Measurements from ENCODE around the gene NRTN.
A peak's percentile ranks its signal among the peaks of the same experiment; 100 is the strongest.

Gene NRTN

GRCh38 chr19:5800361-5801270 lies 4.3 kb upstream of the NRTN start:
- H3K27me3 Mint-ChIP-seq = peaks cover 79% of the 10 kb centered on the region
- H3K9me3 Mint-ChIP-seq = no peaks in the 10 kb centered on the region
- CTCF ChIA-PET = interaction anchor here (1.2 kb wide), 1 partner anchor 165 kb away, joined by 3 read pairs; no protein-coding TSS in a partner anchor
- no peak overlapping the region for H3K4me3 Mint-ChIP-seq
- no peak overlapping the region for H3K27ac Mint-ChIP-seq
- no peaks in the 10 kb centered on the region for H3K36me3 Mint-ChIP-seq
- H3K4me1 Mint-ChIP-seq = peaks cover 27% of the 10 kb centered on the region
- no peak for DNase-seq

- Mint-ChIP-seq H3K4me3 (no peak overlapping the region), H3K27ac (no peak overlapping the region), H3K9me3 (no peaks in the 10 kb centered on the region), H3K27me3 (peaks cover 88% of the 10 kb centered on the region), H3K36me3 (no peaks in the 10 kb centered on the region), H3K4me1 (peaks cover 27% of the 10 kb centered on the region)
- peak; percentile 41 for DNase-seq
- CTCF ChIA-PET = interaction anchor here (1.2 kb wide), 1 partner anchor 164 kb away, joined by 3 read pairs; no protein-coding TSS in a partner anchor
Measured at GRCh38 chr19:5801796-5802619, 2.9 kb upstream of the NRTN start.

GRCh38 chr19:5803441-5803751 lies 1.5 kb upstream of the NRTN start:
- Mint-ChIP-seq H3K27ac (no peak overlapping the region), H3K9me3 (no peaks in the 10 kb centered on the region), H3K4me3 (peak overlapping the region; percentile 61), H3K27me3 (peaks cover 93% of the 10 kb centered on the region), H3K4me1 (peaks cover 27% of the 10 kb centered on the region), H3K36me3 (no peaks in the 10 kb centered on the region)
- no peak for DNase-seq
- CTCF ChIA-PET = interaction anchor here (0.5 to 2.4 kb wide), 31 partner anchors 9 to 678 kb away, joined by 3 to 45 read pairs (median 5); partner anchors contain the start of genes DENND1C, DUS3L, NDUFA11 and RANBP3

GRCh38 chr19:5803752-5804515 lies 933 bp upstream of the NRTN start:
- Mint-ChIP-seq H3K9me3 (no peaks in the 10 kb centered on the region), H3K4me1 (peaks cover 27% of the 10 kb centered on the region), H3K27me3 (peaks cover 88% of the 10 kb centered on the region), H3K36me3 (no peaks in the 10 kb centered on the region), H3K27ac (no peak overlapping the region), H3K4me3 (peak overlapping the region; percentile 65)
- peak; percentile 95 for DNase-seq
- CTCF ChIA-PET = interaction anchor here (0.5 to 2.4 kb wide), 40 partner anchors 10 to 677 kb away, joined by 3 to 45 read pairs (median 4); partner anchors contain the start of genes DENND1C, DUS3L, NDUFA11 and RANBP3

GRCh38 chr19:5805462-5806132 lies 730 bp downstream of the NRTN start:
- CTCF ChIA-PET = no interaction called here
- H3K9me3 Mint-ChIP-seq = no peaks in the 10 kb centered on the region
- peak; percentile 73 for DNase-seq
- peaks cover 72% of the 10 kb centered on the region for H3K27me3 Mint-ChIP-seq
- H3K27ac Mint-ChIP-seq = no peak overlapping the region
- peaks cover 25% of the 10 kb centered on the region for H3K4me1 Mint-ChIP-seq
- H3K4me3 Mint-ChIP-seq = peak overlapping the region; percentile 15
- H3K36me3 Mint-ChIP-seq = no peaks in the 10 kb centered on the region

GRCh38 chr19:5806133-5806489 lies 1.2 kb downstream of the NRTN start:
- CTCF ChIA-PET = interaction anchor here (1.0 to 1.2 kb wide), 2 partner anchors 21 to 216 kb away, joined by 6 read pairs; no protein-coding TSS in a partner anchor
- H3K4me1 Mint-ChIP-seq = peaks cover 25% of the 10 kb centered on the region
- no peak overlapping the region for H3K27ac Mint-ChIP-seq
- H3K4me3 Mint-ChIP-seq = no peak overlapping the region
- no peaks in the 10 kb centered on the region for H3K36me3 Mint-ChIP-seq
- no peaks in the 10 kb centered on the region for H3K9me3 Mint-ChIP-seq
- DNase-seq = no peak
- peaks cover 67% of the 10 kb centered on the region for H3K27me3 Mint-ChIP-seq

GRCh38 chr19:5806905-5807304 lies 2.0 kb downstream of the NRTN start:
- Mint-ChIP-seq H3K27me3 (peaks cover 59% of the 10 kb centered on the region), H3K36me3 (no peaks in the 10 kb centered on the region), H3K4me1 (peaks cover 23% of the 10 kb centered on the region), H3K9me3 (no peaks in the 10 kb centered on the region), H3K27ac (no peak overlapping the region), H3K4me3 (no peak overlapping the region)
- DNase-seq = no peak
- CTCF ChIA-PET = interaction anchor here (1.0 to 1.2 kb wide), 2 partner anchors 21 to 215 kb away, joined by 6 read pairs; no protein-coding TSS in a partner anchor

GRCh38 chr19:5808120-5808816 lies 3.4 kb downstream of the NRTN start:
- DNase-seq = no peak
- CTCF ChIA-PET = interaction anchor here (0.7 to 1.3 kb wide), 3 partner anchors 20 to 214 kb away, joined by 3 to 4 read pairs (median 4); partner anchors contain the start of gene NDUFA11
- Mint-ChIP-seq H3K9me3 (no peaks in the 10 kb centered on the region), H3K4me1 (peaks cover 14% of the 10 kb centered on the region), H3K36me3 (no peaks in the 10 kb centered on the region), H3K4me3 (no peak overlapping the region), H3K27me3 (peaks cover 47% of the 10 kb centered on the region), H3K27ac (no peak overlapping the region)

GRCh38 chr19:5809053-5809452 lies 4.2 kb downstream of the NRTN start:
- CTCF ChIA-PET = interaction anchor here (0.9 kb wide), 1 partner anchor 31 kb away, joined by 6 read pairs; no protein-coding TSS in a partner anchor
- H3K27ac Mint-ChIP-seq = no peak overlapping the region
- no peaks in the 10 kb centered on the region for H3K9me3 Mint-ChIP-seq

GRCh38 chr19:5809469-5809868 lies 4.6 kb downstream of the NRTN start:
- Mint-ChIP-seq H3K4me1 (peaks cover 4% of the 10 kb centered on the region), H3K27me3 (peaks cover 35% of the 10 kb centered on the region), H3K4me3 (no peak overlapping the region), H3K9me3 (no peaks in the 10 kb centered on the region), H3K27ac (no peak overlapping the region), H3K36me3 (no peaks in the 10 kb centered on the region)
- DNase-seq = no peak
- CTCF ChIA-PET = interaction anchor here (0.9 kb wide), 1 partner anchor 31 kb away, joined by 6 read pairs; no protein-coding TSS in a partner anchor

More at GRCh38 chr19:5809053-5809452, 4.2 kb downstream of the NRTN start:
- H3K4me1 Mint-ChIP-seq = peaks cover 8% of the 10 kb centered on the region
- no peak overlapping the region for H3K4me3 Mint-ChIP-seq
- DNase-seq = no peak
- H3K27me3 Mint-ChIP-seq = peaks cover 39% of the 10 kb centered on the region
- H3K36me3 Mint-ChIP-seq = no peaks in the 10 kb centered on the region

GRCh38 chr19:5811117-5811516 lies 6.2 kb downstream of the NRTN start:
- H3K9me3 Mint-ChIP-seq = no peaks in the 10 kb centered on the region

GRCh38 chr19:5814123-5814851 lies 9.4 kb downstream of the NRTN start:
- Mint-ChIP-seq H3K36me3 (no peaks in the 10 kb centered on the region), H3K27ac (no peak overlapping the region), H3K4me3 (no peak overlapping the region), H3K9me3 (no peaks in the 10 kb centered on the region), H3K4me1 (no peaks in the 10 kb centered on the region), H3K27me3 (peaks cover 25% of the 10 kb centered on the region)
- no peak for DNase-seq
- CTCF ChIA-PET = interaction anchor here (1.2 kb wide), 1 partner anchor 10 kb away, joined by 5 read pairs; no protein-coding TSS in a partner anchor

More at GRCh38 chr19:5811117-5811516, 6.2 kb downstream of the NRTN start:
- Mint-ChIP-seq H3K27ac (no peak overlapping the region), H3K4me3 (no peak overlapping the region), H3K4me1 (no peaks in the 10 kb centered on the region), H3K27me3 (peaks cover 28% of the 10 kb centered on the region), H3K36me3 (no peaks in the 10 kb centered on the region)
- CTCF ChIA-PET = no interaction called here
- DNase-seq = no peak
